Measurements from ENCODE around the gene ZNF786.

- TF ChIP-seq CTCF (IDR thresholded peaks at IDR 0.05) (no peak), POLR2A (IDR thresholded peaks at IDR 0.05) (no peak), EP300 (IDR thresholded peaks at IDR 0.05) (no peak)
Observed at GRCh38 chr7:149020483-149020882, 70.0 kb downstream of the ZNF786 start.
